T-helper 9 cell (primary cell): ENCODE results near the gene PROC.
A peak's percentile ranks its signal among the peaks of the same experiment; 100 is the strongest.
"Not testable (repeated sequence)": the region's sequence is repeated elsewhere in the genome, so short reads cannot be mapped to it uniquely, and the experiment has no call there.

Source experiments
- DNase-seq: peaks from one replicate; pipeline ENCODE4 v3.0.0-alpha.2; 2020

PROC gene

DNA sequence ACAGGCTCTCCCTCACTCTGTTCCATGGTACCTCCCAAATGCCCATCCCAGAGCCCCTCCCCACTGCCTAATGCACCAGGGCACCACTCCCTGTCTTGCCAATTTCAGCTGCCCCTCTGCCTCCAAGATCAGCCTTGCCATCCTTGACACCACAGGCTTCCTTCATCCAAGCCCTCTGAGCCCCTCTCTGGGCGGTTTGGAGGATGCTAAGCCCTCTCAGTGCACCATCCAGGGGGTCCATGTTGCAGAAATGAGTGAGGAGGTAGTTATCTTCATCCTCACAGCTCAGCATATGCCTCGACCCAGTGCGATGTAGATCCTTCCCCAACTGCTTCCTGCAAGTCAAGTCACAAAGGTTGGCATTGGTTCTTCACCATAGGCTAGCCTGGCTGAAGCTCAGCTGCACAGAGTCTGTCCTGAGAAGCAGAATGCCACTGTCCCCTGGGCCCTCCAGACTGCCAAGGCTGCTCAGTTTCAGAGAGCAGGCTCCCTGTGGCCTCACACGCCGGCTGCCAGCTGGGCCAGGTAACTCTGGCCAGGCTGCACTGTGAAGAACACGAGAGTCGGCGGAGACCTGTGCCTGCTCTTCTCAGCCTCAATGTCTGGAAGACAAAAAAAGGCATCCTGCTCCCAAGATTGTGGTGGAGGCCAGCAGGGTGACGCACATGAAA lies 20.5 kb upstream of the PROC start:
- no peak for DNase-seq

GRCh38 chr2:127398239-127398590 lies 20.0 kb upstream of the PROC start:
- no peak for DNase-seq

- no peak for DNase-seq
These were observed 17.7 kb upstream of the PROC start for GRCh38 chr2:127400533-127400896.

DNA sequence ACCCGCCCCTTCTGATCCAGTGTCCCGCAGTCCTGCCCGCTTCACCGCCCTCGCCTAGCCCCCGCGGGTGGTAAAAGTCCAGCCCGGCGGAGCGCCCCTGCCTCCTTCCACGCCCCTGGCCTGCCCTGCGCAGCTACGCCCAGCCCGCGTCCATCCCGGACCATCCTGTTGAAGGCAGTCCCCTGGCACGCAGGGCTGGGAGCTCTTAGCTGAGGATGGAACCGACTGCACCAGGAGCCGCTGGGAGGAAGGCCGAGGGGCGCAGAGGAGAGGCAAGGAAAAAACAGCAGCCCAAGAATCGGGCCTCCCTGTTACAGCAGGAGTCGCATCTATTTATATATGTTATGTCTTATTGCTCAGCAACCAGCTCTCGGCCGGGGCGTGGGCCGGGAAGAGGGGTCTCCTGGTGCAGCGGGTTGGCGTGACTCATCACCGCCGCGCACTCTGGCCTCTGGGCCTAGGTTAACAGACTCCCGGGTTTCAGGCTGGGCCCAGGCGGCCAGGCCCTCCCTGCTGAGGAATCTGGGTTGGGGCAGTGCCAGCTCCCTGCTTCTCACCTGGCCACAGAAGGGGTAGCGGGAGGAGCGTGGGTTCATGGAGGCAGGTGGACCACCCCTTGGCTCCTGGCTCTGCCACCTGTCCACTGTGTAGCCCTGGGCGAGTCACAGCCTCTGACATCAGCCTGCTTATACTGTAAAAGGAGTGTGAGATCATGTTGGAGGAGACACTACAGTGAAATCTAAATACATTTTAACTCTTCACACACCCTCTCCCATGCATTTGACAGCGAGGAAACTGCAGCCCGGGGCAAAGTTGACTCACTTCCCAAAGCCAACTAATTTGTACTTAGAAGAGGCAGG lies 17.1 kb upstream of the PROC start:
- no peak for DNase-seq

DNA sequence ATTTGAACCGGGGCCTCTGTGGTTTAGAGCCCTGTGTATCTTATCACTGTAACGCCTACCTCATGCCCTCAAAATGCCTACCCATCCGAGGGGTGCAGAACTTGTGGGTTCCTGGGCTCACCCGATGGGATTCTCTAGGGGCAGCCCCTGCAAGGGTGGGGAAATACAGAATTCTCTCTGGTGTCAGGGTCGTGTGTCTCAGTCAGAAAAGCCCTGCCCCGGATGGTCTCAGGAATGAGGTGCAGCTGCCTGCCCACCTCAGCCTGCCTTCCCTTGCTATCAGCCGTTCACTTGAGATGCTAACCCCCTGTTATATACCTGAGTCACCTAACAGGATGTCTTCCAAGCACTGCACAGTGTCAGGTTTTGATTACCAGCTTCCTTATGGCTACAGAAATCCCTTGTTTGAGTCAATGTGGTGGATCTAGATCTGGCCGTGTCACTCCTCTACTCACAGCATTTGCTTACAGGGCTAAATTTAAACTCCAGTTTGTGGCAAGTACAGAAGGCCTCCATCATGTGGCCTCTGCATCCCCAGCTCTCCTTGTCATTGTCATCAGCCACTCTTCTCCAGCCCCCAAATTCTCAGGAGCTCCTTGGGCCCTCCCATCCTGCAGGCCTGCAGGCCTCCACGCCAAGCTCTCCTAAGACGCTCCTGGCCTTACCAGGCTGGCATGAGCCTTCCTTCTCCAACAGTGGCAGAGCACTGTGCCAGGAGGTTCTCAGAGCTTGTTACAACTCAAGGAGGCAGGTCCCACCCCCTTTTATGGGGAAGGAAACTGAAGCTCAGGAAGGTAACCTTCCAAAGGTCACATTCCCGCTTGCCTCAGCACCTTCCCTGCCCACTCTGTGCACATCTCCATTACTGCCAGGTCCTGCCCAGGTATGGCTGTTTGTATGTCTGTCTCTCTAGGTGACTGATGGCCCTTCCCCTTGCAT lies 16.2 kb upstream of the PROC start:
- no peak for DNase-seq

DNA sequence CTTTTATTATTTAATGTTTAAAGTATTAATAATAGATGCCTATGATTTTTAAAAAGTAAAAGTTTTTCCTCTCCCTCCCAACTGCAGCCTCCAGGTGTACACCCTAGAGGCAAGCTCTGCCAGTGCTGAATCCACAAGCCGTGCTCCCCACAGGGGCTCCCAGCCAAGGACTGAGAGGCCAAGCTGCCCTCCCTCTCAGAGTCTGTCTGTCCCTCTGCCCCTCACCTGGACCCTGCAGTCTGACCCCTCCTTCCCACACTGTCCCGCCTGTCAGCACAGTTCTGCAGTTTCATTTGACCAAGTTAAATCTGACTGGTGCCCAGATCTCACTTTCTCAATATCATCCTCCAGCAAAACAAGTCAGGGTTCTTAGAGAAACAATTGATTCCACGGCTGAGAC lies 14.8 kb upstream of the PROC start:
- DNase-seq: no peak

DNA sequence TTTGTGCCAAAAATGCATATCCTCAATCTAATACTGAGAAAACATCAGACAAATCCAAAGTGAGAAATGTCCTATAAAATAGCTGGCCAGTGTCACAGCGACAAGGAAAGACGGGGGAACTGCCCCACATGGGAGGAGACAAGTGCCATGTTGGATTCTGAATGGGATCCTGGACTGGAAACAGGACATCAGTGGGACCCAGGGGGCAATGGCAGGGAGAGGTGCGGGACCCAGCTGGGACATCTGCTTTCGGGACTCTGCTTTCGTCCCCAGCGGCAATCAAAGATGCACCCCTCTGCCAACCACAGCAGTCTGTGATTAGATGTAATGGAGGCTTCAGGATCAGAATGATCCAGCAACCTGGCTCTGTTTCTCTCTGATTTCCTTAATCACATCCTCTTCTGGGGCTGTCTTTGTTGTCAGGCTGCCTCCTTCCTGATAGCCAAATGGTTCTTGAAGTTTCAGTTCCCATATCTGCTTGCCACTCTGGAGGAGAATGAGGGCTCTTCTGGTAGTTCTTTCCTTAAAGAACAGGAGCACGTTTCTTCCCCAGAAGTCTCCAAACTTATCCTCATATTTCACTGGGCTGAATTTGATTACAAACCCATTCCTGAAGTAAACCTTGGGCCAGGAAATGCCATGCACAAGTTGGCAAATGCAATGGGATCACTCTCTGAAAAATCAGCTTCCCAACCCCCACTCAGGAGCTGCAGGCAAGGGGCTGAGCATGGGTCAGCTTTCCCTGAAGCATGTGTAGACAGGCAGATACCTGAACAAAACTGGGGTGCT lies 13.6 kb upstream of the PROC start:
- DNase-seq: no peak

- DNase-seq: no peak
These were observed 13.0 kb upstream of the PROC start for GRCh38 chr2:127405255-127405610.

GRCh38 chr2:127406454-127406853 lies 11.8 kb upstream of the PROC start:
- no peak for DNase-seq

- DNase-seq: no peak
These were observed 11.1 kb upstream of the PROC start for GRCh38 chr2:127407091-127407490.

DNA sequence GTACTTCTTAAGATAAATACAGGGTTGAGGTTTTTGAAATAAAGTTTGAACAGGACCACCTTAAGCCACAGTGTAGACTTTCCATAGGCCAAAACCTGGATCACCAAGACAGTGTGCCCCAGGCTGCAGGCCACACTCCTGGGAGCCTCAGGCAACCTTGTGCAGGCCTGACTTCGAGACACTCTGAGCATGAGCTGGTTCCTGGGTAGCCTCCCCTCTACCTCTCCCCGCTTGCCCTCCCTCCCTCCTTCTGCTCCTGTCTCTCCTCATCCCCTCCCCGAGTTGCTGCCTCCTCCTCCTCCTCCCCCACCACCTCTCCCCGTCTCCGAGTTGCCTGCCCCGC lies 10.6 kb upstream of the PROC start:
- no peak for DNase-seq

DNA sequence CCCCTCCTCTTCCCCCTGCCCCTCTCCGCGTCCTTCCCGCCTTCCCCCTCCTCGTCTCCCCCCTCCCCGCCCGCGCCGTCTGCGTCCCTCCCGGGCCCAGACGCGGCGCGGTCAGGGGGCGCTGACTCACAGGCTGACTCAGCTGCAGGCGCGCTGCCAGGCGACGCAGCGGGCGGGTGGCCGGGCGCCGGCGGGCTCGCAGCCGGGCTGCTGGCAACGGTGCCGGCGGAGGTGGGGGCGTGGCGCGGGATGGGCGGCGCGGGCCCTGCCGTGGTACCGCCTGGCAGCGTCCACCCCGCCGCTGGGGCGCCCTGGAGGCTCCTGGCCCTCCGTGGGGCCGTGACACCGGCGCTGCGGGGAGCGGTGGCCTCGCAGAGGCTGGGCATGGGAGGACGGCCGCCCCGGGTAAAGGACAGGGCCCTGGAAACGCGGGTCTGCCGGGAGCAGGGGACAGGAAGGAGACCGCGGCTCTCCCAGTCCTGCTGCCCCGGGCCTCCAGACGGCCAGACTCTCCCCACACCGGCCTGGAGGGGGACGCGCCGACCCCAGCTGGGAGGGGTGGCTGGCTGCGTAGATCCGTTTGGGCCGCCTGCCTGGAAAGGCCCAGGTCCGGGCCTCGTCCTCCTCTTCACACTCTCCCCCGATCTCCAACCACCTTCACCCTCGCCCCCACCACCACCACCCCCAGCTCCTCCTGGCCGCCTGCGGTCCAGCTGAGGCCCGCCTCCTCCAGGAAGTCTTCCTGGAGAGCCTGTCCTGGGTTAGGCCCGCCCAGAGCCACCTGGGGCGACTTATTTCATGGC lies 10.0 kb upstream of the PROC start:
- DNase-seq: peak; percentile 90

DNA sequence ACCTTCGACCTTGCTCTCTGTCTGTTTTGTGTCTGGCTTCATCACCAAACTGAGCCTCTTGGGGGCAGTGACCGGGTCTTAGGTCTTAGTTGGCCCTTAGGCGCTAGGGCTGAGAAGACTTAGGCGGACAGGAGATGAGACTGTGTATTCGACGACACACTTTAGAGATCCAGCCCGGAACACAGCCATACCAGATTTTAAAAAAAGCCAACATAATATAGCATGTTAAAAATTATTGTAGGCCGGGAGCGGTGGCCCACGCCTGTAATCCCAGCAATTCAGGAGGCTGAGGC lies 9.5 kb upstream of the PROC start:
- no peak for DNase-seq

DNA sequence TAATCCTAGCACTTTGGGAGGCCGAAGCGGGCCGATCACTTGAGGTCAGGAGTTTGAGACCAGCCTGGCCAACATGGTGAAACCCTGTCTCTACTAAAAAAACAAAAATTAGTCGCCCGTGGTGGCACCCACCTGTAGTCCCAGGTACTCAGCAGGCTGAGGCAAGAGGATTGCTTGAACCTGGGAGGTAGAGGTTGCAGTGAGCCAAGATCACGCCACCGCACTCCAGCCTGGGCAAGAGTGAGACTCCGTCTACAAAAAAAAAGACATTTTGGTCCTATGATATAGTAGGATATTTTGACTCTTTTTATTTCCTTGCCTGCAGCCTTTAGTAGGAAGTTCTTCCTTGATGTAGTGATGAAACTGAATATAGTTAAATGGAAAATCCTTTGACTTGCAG lies 8.5 kb upstream of the PROC start:
- DNase-seq: not testable (repeated sequence)

DNA sequence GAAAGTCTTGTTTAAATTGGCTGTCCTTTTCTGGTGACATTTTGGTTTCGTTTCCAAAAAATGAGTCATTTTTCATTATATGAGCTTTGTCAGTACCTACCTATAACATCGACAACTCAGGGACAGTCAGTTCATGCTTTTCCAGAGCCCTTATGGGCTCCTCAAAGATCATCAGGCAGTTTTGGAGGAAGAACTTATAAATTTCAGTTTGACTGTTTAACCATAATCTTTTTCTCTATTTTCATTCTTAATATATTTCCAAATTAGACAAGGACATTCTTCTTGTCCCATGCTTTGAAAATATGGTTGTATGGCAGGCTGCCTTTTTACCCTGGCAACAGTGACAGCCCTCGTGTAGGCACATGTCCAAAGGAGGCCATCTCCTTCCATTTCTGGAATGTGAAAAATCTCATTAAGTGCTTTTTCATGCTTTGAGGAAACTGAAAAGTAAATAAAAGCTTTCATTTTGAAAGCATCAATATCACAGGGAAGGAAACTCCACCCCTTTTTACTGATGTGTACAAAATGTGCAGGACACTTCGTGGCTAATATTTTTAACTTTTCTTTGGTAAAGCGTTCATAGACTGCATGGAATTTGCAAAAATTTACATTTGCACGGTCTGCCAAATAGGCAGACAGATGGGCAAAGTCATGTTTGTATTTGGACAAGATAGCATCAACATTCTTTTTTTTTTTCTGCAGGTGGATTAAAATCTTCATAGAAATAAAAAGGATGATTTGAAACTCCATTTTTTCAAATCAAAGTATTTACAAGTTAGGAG lies 7.2 kb upstream of the PROC start:
- DNase-seq: no peak

- DNase-seq: no peak
These were observed 6.4 kb upstream of the PROC start for GRCh38 chr2:127411653-127412369.

GRCh38 chr2:127413200-127413599 lies 5.0 kb upstream of the PROC start:
- no peak for DNase-seq

DNA sequence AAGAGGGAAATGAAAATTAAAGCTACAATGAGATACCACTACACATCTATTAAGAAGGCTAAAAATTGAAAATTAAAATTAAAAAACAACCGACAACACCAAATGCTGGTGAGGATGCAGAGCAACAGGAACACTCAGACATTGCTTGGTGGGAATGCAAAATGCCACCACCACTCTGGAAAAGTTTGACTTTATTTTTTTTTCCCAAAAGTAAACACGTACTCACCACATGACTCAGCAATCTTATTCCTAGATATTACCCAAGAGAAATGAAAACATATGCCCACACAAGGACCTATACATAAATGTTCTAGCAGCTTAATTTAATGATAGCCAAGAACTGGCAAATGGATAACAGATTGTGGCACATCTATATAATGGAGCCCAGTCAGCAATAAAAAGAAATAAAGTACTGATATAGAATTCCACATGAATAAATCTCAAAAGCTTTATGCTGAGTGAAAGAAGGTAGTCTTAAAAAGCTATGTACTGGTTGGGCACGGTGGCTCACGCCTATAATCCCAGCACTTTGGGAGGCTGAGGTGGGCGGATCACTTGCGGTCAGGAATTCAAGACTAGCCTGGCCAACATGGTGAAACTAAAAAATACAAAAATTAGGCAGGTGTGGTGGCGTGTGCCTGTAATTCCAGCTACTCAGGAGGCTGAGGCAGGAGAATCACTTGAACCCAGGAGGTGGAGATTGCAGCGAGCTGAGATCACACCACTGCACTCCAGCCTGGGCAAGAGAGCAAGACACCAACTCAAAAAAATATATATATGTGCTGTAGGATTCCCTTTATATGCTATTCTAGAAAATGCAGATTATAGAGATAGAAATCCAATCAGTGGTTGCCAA lies 4.2 kb upstream of the PROC start:
- DNase-seq: no peak
